NCI-H2081 (cell line): ENCODE measurements around the gene FGFRL1.
"Not testable (repeated sequence)": the region's sequence is repeated elsewhere in the genome, so short reads cannot be mapped to it uniquely, and the experiment has no call there.

Source experiments
- DNase-seq, 2 experiments: peaks; one replicate each; lab custom pipeline; 2025; lab: John Stamatoyannopoulos, UW

The FGFRL1 gene

DNA sequence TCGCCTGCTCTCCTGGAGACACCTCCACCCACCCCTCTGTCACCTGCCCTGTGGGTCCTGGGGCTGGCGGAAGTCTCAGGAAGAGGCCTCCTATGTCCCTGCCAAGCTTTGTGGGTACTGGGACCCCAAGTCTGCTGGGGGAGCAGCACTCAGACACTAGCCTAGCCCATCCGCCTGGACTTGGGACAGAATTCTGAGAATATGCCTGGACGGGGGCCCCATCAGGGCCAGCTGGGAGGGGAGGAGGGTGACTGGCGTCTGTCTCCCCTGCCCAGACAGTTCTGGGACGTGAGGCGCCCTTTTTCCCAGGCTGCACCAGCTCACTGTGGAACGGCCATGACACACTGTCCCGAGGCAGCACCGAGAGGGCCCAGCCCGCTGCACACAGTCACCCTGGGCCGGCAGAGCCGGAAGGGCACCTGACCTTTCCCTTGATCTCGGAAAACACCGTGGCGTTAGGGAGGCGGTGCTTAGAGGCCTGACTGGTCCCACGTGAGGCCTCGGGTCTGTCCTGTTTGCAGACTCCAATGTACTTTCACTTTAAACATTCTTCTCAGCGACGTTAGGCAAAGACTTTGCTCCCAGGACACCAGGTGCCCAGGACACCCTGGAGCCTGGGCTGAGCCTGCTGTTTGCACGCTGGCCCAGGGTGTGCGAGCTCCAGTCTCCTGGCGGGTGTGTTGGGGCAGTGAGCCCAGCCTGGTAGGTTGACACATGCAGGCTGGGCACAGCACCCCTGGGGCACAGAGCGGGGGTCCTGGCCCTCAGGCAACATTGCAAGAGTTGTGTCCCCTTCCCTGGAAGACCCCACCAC lies 18.9 kb upstream of the FGFRL1 start:
- no peak for DNase-seq

GRCh38 chr4:993111-994029 lies 18.1 kb upstream of the FGFRL1 start, which contains the start of gene SLC26A1:
Gene SLC26A1 (minus strand): TSS chr4:993404. CDS start chr4:991703, 1,701 bp downstream.
- no peak for DNase-seq

DNA sequence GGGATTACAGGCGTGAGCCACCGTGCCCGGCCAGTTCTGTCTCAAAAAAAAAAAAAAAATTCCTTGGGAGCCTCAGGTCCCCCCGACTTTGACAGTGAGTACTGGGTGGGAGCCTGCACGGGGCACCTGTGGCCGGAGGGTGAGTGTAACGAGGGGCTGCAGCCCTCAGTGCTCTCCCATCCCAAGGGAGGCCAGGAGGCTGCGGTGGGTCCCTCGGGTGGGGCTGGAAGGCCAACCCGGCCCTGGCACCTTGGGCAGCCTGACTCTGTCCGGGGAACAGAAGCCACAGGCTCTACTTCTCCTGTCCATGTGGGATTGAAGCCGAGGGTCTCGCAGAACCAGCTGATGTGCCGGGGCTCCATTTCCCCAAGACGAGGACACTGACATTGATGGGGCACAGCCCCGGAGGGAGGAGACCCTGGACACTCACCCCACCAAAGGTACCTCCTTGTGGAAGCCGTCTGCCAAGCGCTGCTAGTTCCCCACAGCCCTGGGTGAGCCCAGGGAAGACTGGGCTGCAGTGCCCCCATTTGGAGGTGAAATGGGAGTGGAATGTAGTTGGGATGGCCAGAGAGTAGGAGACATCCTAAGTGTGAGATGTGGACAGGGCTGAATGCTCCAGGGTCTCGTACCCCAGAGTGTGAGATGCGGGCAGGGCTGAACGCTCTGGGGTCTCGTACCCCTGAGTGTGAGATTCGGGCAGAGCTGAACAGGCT lies 16.0 kb upstream of the FGFRL1 start:
- DNase-seq = no peak

DNA sequence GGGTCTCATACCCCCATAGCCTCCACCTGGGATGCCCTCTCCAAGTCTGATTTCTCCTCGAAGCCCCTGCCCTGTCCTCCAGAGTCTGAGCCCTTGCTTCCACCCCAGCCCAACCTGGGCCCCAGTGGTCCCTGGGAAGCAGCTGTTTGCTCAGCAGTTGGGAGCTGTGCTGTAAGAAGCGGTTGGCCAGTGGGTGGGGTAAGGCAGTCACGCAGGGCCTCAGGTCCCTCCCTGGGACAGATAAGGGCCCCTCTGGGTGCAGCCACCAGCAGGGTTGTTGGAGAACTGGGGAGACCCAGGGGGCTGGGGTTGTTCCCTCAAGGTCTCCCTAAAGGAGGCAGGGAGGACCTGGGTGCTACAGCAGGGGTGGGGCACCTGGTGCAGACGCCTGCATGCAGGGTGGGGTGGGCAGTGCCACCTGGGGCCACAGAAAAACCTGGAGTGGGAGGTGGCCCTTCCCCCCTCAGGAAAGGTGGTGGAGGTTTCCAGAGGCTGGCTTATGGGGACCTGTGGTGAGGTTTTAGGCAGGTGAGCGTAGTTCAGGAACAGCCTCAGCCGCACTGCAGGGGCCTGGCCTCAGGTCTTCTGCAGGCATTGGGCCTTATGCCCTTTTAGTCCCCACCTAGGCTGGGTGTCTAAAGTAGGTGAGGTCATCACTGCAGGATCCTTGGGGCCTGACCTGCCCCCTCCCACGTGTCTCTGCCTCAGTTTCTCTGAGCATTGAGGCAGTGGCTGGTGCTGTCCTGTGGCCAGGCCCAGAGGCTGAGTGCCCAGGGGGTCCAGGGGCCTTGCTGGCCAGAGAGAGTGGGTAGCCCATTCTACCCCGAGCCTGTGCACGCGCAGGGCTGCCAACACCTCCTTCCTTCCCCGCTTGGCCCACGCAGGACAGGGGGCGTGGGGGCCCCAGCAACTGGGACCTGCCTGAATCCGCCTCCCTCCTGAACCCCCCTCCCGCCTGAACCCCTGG lies 15.1 kb upstream of the FGFRL1 start:
- DNase-seq = no peak

DNA sequence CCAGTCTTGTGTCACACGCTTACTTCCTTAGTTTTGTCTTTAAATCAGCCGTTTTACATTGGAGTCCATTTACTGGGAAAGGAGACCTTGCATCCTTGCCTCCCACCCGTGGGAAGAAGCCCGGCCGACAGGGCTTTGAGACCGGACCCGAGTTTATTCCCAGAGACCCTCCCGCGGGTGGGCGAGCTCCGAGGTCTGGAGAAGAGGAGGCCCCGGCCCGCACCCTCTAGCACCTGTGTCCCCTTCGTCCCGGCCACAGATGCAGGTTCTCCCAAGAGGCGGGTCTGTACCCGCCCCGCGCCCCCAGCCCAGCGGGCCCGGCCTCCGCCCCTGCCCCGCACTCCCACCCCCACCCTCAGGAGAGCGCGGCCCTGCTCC lies 14.4 kb upstream of the FGFRL1 start:
- no peak for DNase-seq

DNA sequence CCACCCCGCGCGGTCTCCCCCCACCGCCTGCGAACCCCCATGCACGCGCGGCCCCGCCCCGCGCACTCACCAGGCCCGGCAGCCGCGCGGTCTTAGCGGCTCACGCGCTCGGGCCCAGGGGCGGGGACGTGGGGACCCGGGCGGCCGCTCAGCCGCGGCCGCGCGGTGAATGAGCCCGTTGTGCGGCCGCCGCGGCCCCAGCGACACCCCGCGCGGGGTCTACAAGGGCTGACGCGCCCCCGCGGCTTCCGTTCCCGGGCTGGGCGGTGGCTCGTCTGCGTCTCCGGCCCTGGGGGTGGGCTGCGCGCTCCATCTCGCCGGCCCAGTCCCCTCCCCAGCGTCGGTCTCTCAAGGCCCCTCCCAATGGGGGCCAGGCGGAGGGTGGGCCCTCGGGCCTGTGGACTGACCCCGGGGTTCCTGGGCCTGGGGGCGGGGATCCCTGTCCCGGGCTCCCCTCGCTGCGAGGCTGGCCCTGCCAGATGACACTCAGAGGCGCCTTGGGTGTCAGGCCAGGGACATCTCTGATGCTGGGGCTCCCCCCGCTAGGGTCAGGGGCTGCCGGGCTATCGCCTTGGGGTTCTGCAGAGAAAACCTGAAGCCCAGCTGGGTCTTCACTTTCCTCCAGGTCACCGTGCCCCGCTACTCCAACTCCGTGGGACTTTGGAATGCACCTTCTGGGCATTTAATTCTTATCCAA lies 13.9 kb upstream of the FGFRL1 start:
- no peak for DNase-seq

DNA sequence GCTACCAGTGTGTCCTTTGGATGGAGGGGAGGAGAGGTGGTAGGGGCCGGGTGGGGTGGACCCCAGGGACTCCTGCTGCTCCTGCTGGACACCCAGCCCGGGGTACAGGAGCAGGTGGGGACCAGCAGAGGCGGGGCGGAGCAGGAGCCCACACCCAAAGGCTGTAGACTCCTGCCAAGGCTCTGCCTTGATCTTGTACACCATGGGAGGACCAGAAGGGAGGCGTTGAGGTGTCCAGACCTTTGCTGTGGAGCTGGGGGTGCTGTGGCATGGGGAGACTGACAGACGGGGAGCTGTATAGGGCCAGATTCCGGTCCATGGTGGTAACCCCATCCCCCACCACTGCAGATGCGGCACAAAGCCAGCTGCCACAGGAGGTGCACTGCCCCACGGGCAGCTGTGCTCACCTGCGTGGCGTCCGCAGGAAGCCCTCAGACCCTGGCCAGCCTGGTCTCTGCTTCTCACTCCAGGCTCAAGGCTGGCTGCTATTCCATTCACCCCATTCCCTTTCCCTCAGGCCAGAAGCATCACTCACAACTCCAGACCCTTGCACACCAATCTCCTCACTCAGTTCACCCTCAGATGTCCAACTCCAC lies 13.2 kb upstream of the FGFRL1 start:
- DNase-seq = no peak

DNA sequence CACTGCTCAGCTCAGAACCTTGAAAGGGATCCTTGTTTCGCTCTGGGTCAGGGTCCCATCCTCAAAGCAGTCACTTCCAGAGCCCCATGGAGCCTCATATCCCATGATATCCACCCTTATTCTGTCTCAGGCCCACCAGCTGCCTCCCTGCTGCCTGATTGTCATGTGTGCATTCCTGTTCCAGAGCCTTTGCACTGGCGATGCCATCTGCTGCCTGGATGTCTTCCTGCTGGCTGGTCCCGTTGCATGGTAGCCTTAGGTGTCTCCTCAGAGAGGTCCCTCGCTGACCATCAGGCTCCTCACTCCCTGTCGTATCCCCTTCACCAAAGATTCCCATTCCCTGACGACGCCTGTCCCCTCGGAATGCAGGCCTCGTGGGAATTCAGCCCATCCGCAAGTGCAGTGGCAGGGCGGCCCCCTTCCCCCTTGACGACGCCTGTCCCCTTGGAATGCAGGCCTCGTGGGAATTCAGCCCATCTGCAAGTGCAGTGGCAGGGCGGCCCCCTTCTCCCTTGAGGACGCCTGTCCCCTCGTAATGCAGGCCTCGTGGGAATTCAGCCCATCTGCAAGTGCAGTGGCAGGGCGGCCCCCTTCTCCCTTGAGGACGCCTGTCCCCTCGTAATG lies 12.1 kb upstream of the FGFRL1 start:
- DNase-seq = not testable (repeated sequence)

- no peak for DNase-seq
Observed at GRCh38 chr4:999882-1000425, 11.5 kb upstream of the FGFRL1 start.

DNA sequence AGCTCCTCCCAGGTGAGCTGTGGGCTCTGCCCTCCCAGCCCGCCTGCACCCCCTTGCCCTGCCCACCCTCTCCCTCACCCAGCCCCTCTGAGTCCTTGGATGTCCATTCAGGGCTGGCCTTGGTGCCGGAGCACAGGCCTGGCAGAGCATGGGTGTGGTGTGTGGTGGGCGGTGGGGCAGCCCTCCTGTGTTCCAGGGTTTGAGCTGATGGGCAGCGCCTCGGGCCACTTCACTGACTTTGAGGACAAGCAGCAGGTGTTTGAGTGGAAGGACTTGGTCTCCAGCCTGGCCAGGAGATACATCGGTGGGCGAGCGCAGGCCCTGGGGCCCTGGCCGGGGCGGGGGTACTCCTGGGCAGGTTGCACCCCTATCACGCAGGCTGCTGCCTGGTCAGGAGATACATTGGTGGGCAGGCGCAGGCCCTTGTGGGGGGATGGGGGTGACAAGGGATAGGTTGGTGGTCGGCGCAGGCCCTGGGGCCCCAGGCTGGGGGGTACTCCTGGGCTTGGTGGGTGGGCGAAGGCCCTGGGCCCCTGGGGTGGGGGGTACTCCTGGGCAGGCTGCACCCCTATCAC lies 10.7 kb upstream of the FGFRL1 start:
- no peak for DNase-seq

DNA sequence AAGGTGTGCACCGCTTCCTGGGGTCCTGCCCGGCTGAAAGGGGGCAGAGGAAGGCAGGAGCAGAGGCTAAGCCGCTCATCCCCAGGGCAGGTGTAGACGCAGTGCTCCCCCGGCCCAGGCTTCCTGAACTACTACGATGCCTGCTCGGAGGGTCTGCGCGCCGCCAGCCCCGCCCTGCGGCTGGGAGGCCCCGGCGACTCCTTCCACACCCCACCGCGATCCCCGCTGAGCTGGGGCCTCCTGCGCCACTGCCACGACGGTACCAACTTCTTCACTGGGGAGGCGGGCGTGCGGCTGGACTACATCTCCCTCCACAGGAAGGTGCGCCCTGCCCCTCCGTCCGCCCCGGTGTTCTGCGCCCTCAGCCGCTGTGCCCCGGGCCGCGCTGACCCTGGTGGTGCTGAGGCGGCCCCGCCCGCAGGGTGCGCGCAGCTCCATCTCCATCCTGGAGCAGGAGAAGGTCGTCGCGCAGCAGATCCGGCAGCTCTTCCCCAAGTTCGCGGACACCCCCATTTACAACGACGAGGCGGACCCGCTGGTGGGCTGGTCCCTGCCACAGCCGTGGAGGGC lies 9.8 kb upstream of the FGFRL1 start:
- DNase-seq = no peak

DNA sequence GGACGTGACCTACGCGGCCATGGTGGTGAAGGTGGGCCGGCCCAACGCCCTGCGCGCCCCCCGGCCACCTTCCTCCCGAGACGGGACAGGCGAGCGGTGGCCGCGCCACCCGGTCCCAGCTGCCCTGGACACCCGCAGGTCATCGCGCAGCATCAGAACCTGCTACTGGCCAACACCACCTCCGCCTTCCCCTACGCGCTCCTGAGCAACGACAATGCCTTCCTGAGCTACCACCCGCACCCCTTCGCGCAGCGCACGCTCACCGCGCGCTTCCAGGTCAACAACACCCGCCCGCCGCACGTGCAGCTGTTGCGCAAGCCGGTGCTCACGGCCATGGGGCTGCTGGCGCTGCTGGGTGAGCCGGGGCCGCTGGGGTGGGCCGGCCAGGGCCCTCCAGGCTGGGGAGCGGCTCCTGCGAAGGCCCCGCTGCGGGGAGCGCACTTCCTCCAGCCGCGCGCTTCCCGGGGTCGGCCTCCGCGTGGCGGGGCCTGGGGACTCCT lies 9.2 kb upstream of the FGFRL1 start:
- DNase-seq = no peak

- no peak for DNase-seq
Observed at GRCh38 chr4:1002631-1003251, 8.7 kb upstream of the FGFRL1 start.

- no peak for DNase-seq
Observed at GRCh38 chr4:1003271-1004070, 8.0 kb upstream of the FGFRL1 start.

DNA sequence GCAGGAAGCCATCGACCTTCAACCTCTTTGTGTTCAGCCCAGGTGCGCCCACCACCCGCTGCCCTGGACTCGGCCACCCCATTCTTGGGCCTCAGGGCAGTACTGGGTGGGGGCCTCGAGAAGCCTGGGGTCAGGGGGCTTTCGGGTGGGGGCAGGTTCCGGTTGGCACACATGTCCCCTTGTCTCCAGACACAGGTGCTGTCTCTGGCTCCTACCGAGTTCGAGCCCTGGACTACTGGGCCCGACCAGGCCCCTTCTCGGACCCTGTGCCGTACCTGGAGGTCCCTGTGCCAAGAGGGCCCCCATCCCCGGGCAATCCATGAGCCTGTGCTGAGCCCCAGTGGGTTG lies 7.4 kb upstream of the FGFRL1 start:
- DNase-seq = no peak

- DNase-seq = no peak
Observed at GRCh38 chr4:1004557-1005485, 6.6 kb upstream of the FGFRL1 start.
